Neural cell (in vitro differentiated cells): ENCODE results near the gene LHX5. TPM values are rescaled to one million over a fixed set of nuclear protein-coding genes. Genes with fewer than 3 reads are reported as not detected.

Experiments used
- H2AFZ ChIP-seq: fragments of 200-600, 300-800 bp; sonication (generic), shearing (Covaris generic); 2 replicates; pipeline ENCODE4 v1.6.0; 2014; ENCODE audit warnings: low read depth, mild to moderate bottlenecking, antibody characterized with exemption, low read length, moderate library complexity
- H3F3A ChIP-seq: fragments of 200-600 bp; shearing (Covaris generic); 2 replicates; pipeline ENCODE4 v1.6.1; 2016; ENCODE audit warnings: mild to moderate bottlenecking, moderate library complexity, mixed read lengths, antibody characterized with exemption, low read length; ENCODE audit not compliant: insufficient read depth, poor library complexity, severe bottlenecking
- H3K27ac ChIP-seq: fragments of 200-600, 300-800 bp; sonication (generic), shearing (Covaris generic); 2 replicates; pipeline ENCODE4 v1.5.1; 2014; ENCODE audit warnings: mild to moderate bottlenecking, low read length, moderate library complexity
- H3K27me3 ChIP-seq: fragments of 300-800, 200-600 bp; sonication (generic), shearing (Covaris generic); 2 replicates; pipeline ENCODE4 v1.6.0; 2014; ENCODE audit warnings: mild to moderate bottlenecking, low read depth, low read length, moderate library complexity; ENCODE audit not compliant: insufficient read depth
- H3K36me3 ChIP-seq: fragments of 300-800, 200-600 bp; sonication (generic), shearing (Covaris generic); 2 replicates; pipeline ENCODE4 v1.5.1; 2014; ENCODE audit warnings: mild to moderate bottlenecking, antibody characterized with exemption, low read length, moderate library complexity; ENCODE audit not compliant: insufficient read depth
- H3K4me2 ChIP-seq: fragments of 300-800, 200-600 bp; sonication (generic), shearing (Covaris generic); 2 replicates; pipeline ENCODE4 v1.6.0; 2014; ENCODE audit warnings: mild to moderate bottlenecking, low read length
- H3K4me3 ChIP-seq: fragments of 300-800, 200-600 bp; sonication (generic), shearing (Covaris generic); 2 replicates; pipeline ENCODE4 v1.5.1; 2014; ENCODE audit warnings: mild to moderate bottlenecking, low read length, moderate library complexity
- H3K79me2 ChIP-seq: fragments of 200-600 bp; shearing (Covaris generic); replicated peaks from 2 replicates; pipeline ENCODE4 v1.6.0; 2014; ENCODE audit warnings: mild to moderate bottlenecking, low read length, moderate library complexity; ENCODE audit not compliant: insufficient read depth
- H3K9ac ChIP-seq: fragments of 300-800, 200-600 bp; sonication (generic), shearing (Covaris generic); 2 replicates; pipeline ENCODE4 v1.6.1; 2016; ENCODE audit warnings: mild to moderate bottlenecking, low read length, mixed read lengths
- H3K9me2 ChIP-seq: fragments of 200-600 bp; shearing (Covaris generic); 2 replicates; pipeline ENCODE4 v1.6.1; 2016; ENCODE audit warnings: mild to moderate bottlenecking, low read length, mixed read lengths; ENCODE audit not compliant: insufficient read depth
- H3K9me3 ChIP-seq: fragments of 200-600, 300-800 bp; sonication (generic), shearing (Covaris generic); 2 replicates; pipeline ENCODE4 v1.6.1; 2016; ENCODE audit warnings: mild to moderate bottlenecking, mixed run types, low read length, moderate library complexity, mixed read lengths
- H4K20me1 ChIP-seq: fragments of 200-600 bp; shearing (Covaris generic); 2 replicates; pipeline ENCODE4 v1.6.1; 2016; ENCODE audit warnings: mild to moderate bottlenecking, mixed run types; ENCODE audit not compliant: insufficient read depth
- CTCF ChIP-seq: fragments of 450-650 bp; IDR thresholded peaks from 2 replicates; pipeline ENCODE4 v1.5.1; 2014; ENCODE audit warnings: antibody characterized with exemption, mild to moderate bottlenecking, moderate library complexity; ENCODE audit not compliant: poor library complexity, severe bottlenecking
- EP300 ChIP-seq: fragments of 450-650 bp; conservative IDR thresholded peaks from 2 replicates; pipeline ENCODE4 v1.6.1; 2014; ENCODE audit warnings: antibody characterized with exemption, mild to moderate bottlenecking, moderate library complexity; ENCODE audit not compliant: poor library complexity, severe bottlenecking
- EZH2 ChIP-seq: fragments of 200-600, 300-800 bp; shearing (Covaris generic), sonication (generic); IDR thresholded peaks from 2 replicates; pipeline ENCODE4 v1.6.1; 2014; ENCODE audit warnings: antibody characterized with exemption, low read length, borderline replicate concordance, mild to moderate bottlenecking; ENCODE audit not compliant: insufficient read depth, poor library complexity, severe bottlenecking
- MXI1 ChIP-seq: fragments of 450-650 bp; conservative IDR thresholded peaks from 2 replicates; pipeline ENCODE4 v1.6.1; 2014; ENCODE audit warnings: antibody characterized with exemption, mild to moderate bottlenecking; ENCODE audit not compliant: poor library complexity, severe bottlenecking
- POLR2AphosphoS5 ChIP-seq: IDR thresholded peaks from 2 replicates; pipeline ENCODE4 v1.6.1; 2012
- RAD21 ChIP-seq: fragments of 450-650 bp; conservative IDR thresholded peaks from 2 replicates; pipeline ENCODE4 v1.6.1; 2014; ENCODE audit warnings: antibody characterized with exemption, mild to moderate bottlenecking, moderate library complexity
- SMC3 ChIP-seq: fragments of 450-650 bp; conservative IDR thresholded peaks from 2 replicates; pipeline ENCODE4 v1.6.1; 2014; ENCODE audit warnings: antibody characterized with exemption, mild to moderate bottlenecking, moderate library complexity; ENCODE audit not compliant: poor library complexity
- TAF1 ChIP-seq: IDR thresholded peaks from 2 replicates; pipeline ENCODE4 v1.6.1; 2012; ENCODE audit warnings: low read depth
- polyA plus RNA-seq: library from polyadenylated mRNA; depleted of rRNA; stranded (reverse); fragments of >200 nt; gene quantifications from 2 replicates; pipeline ENCODE4 v1.2.3, GENCODE V29; 2014
- TF ChIP-seq, protein P1 (sequence below): IDR thresholded peaks from 2 replicates; pipeline ENCODE4 v1.6.1; 2012; ENCODE audit warnings: borderline replicate concordance

LHX5 gene
- polyA plus RNA-seq, 1 donor from 2014 or later: 3.8 TPM

- no peaks in the 10 kb centered on the region for H3K27me3 ChIP-seq
- H3K27ac ChIP-seq: no peak overlapping the region
- H3K36me3 ChIP-seq: no peaks in the 10 kb centered on the region
- H3K9ac ChIP-seq: no peak overlapping the region
- TF ChIP-seq TAF1: no peak
- TF ChIP-seq EZH2: no peak
- TF ChIP-seq, protein P1, sequence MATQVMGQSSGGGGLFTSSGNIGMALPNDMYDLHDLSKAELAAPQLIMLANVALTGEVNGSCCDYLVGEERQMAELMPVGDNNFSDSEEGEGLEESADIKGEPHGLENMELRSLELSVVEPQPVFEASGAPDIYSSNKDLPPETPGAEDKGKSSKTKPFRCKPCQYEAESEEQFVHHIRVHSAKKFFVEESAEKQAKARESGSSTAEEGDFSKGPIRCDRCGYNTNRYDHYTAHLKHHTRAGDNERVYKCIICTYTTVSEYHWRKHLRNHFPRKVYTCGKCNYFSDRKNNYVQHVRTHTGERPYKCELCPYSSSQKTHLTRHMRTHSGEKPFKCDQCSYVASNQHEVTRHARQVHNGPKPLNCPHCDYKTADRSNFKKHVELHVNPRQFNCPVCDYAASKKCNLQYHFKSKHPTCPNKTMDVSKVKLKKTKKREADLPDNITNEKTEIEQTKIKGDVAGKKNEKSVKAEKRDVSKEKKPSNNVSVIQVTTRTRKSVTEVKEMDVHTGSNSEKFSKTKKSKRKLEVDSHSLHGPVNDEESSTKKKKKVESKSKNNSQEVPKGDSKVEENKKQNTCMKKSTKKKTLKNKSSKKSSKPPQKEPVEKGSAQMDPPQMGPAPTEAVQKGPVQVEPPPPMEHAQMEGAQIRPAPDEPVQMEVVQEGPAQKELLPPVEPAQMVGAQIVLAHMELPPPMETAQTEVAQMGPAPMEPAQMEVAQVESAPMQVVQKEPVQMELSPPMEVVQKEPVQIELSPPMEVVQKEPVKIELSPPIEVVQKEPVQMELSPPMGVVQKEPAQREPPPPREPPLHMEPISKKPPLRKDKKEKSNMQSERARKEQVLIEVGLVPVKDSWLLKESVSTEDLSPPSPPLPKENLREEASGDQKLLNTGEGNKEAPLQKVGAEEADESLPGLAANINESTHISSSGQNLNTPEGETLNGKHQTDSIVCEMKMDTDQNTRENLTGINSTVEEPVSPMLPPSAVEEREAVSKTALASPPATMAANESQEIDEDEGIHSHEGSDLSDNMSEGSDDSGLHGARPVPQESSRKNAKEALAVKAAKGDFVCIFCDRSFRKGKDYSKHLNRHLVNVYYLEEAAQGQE: no peak
- TF ChIP-seq RAD21: no peak
- TF ChIP-seq SMC3: no peak
- no peak for TF ChIP-seq POLR2AphosphoS5
- TF ChIP-seq MXI1: no peak
- TF ChIP-seq CTCF: no peak
- no peak for TF ChIP-seq EP300
- H3K4me3 ChIP-seq: no peak overlapping the region
- H4K20me1 ChIP-seq: no peaks in the 10 kb centered on the region
- H2AFZ ChIP-seq: no peak overlapping the region
- H3K4me2 ChIP-seq: no peak overlapping the region
- no peaks in the 10 kb centered on the region for H3K9me2 ChIP-seq
- no peaks in the 10 kb centered on the region for H3K79me2 ChIP-seq
- H3F3A ChIP-seq: no peaks in the 10 kb centered on the region
- no peaks in the 10 kb centered on the region for H3K9me3 ChIP-seq
These were observed 14.9 kb downstream of the LHX5 start for GRCh38 chr12:113456761-113457160.

GRCh38 chr12:113456199-113456598 is 15.5 kb downstream of the LHX5 start:
- no peaks in the 10 kb centered on the region for H3K36me3 ChIP-seq
- no peak overlapping the region for H3K4me2 ChIP-seq
- H3K9me3 ChIP-seq: no peaks in the 10 kb centered on the region
- H3K27ac ChIP-seq: no peak overlapping the region
- H3K27me3 ChIP-seq: no peaks in the 10 kb centered on the region
- no peaks in the 10 kb centered on the region for H3K79me2 ChIP-seq
- H3K4me3 ChIP-seq: no peak overlapping the region
- no peak overlapping the region for H3K9ac ChIP-seq
- no peaks in the 10 kb centered on the region for H3K9me2 ChIP-seq
- H2AFZ ChIP-seq: no peak overlapping the region
- no peaks in the 10 kb centered on the region for H4K20me1 ChIP-seq
- TF ChIP-seq POLR2AphosphoS5 (no peak), CTCF (no peak), EZH2 (no peak), RAD21 (no peak), TAF1 (no peak), EP300 (no peak), SMC3 (no peak), MXI1 (no peak)
- TF ChIP-seq, protein P1: no peak
- H3F3A ChIP-seq: no peaks in the 10 kb centered on the region
